ENCODE measurements around the gene NOBOX. TPM values are rescaled to one million over a fixed set of nuclear protein-coding genes. Genes with fewer than 3 reads are reported as not detected.
"Not testable (repeated sequence)": the region's sequence is repeated elsewhere in the genome, so short reads cannot be mapped to it uniquely, and the experiment has no call there.

Gene NOBOX
- total and polyA plus RNA-seq, 2 experiments from 2014 or later = not detected

- H3K4me1 ChIP-seq (ENCODE audit: low read depth); H3K27me3 ChIP-seq; H3K36me3 ChIP-seq; H3K27ac ChIP-seq; H3K9me3 ChIP-seq (ENCODE audit: low read depth); H3K4me3 ChIP-seq; DNase-seq (ENCODE audit: low read depth in 1 of 2, low spot score in 1 of 2): not testable (repeated sequence)
Measured at GRCh38 chr7:144355176-144355822, 48.2 kb downstream of the NOBOX start, which contains the start of gene ARHGEF5. TSS of gene ARHGEF5 (plus strand) at chr7:144355402. CDS start at chr7:144362670, 7,268 bp downstream.

GRCh38 chr7:144351667-144352066 is 51.8 kb downstream of the NOBOX start:
- H3K4me1 ChIP-seq (ENCODE audit: low read depth); DNase-seq (ENCODE audit: low read depth in 1 of 2, low spot score in 1 of 2); H3K9me3 ChIP-seq (ENCODE audit: low read depth); H3K27me3 ChIP-seq; H3K4me3 ChIP-seq; H3K27ac ChIP-seq; H3K36me3 ChIP-seq: not testable (repeated sequence)

- H3K27ac ChIP-seq; H3K4me3 ChIP-seq; H3K4me1 ChIP-seq (ENCODE audit: low read depth); H3K27me3 ChIP-seq; DNase-seq (ENCODE audit: low read depth in 1 of 2, low spot score in 1 of 2); H3K36me3 ChIP-seq; H3K9me3 ChIP-seq (ENCODE audit: low read depth): not testable (repeated sequence)
Measured at GRCh38 chr7:144348625-144349024, 54.9 kb downstream of the NOBOX start.

Other genes with a start within 250 kb of the NOBOX start
- gene CTAGE4, start 220.2 kb downstream of the NOBOX start, total RNA-seq = not detected in 2 replicates
- gene CTAGE4, start 220.2 kb downstream of the NOBOX start, polyA plus RNA-seq = 0.21 TPM in 1 of 2 replicates, not detected in the other
- 0.35 and 1.7 TPM in 2 replicates for gene ARHGEF35, start 207.9 kb downstream of the NOBOX start, total RNA-seq
- 0.93 and 1.8 TPM in 2 replicates for gene ARHGEF35, start 207.9 kb downstream of the NOBOX start, polyA plus RNA-seq
- gene OR2A42, start 164.1 kb downstream of the NOBOX start, total RNA-seq = not detected in 2 replicates
- gene OR2A42, start 164.1 kb downstream of the NOBOX start, polyA plus RNA-seq = not detected in 2 replicates
- gene OR2A7, start 138.9 kb downstream of the NOBOX start, total RNA-seq = 0.18 TPM in 1 of 2 replicates, not detected in the other
- gene OR2A7, start 138.9 kb downstream of the NOBOX start, polyA plus RNA-seq = 0.59 TPM in 1 of 2 replicates, not detected in the other
- not detected in 2 replicates for gene CTAGE8, start 134.4 kb downstream of the NOBOX start, total RNA-seq
- gene CTAGE8, start 134.4 kb downstream of the NOBOX start, polyA plus RNA-seq = 0.21 TPM in 1 of 2 replicates, not detected in the other
- gene OR2A1, start 91.3 kb downstream of the NOBOX start, total RNA-seq = not detected in 2 replicates
- not detected in 2 replicates for gene OR2A1, start 91.3 kb downstream of the NOBOX start, polyA plus RNA-seq
- gene ARHGEF5, start 48.3 kb downstream of the NOBOX start, total RNA-seq = 0.95 and 1.3 TPM in 2 replicates
- gene ARHGEF5, start 48.3 kb downstream of the NOBOX start, polyA plus RNA-seq = 1.00 and 1.2 TPM in 2 replicates